BE2C (cell line): ENCODE data around the gene SNX17.
"Not testable (repeated sequence)": the region's sequence is repeated elsewhere in the genome, so short reads cannot be mapped to it uniquely, and the experiment has no call there.

Source experiments
- DNase-seq: peaks from one replicate; pipeline ENCODE4 v3.0.0-alpha.2; 2020
- H3K27me3 ChIP-seq: fragments of 250-450 bp; sonication (Bioruptor Pico); 2 replicates; pipeline ENCODE4 v1.5.1; 2020; ENCODE audit warnings: mild to moderate bottlenecking
- H3K36me3 ChIP-seq: fragments of 250-450 bp; sonication (Bioruptor Pico); 2 replicates; pipeline ENCODE4 v1.5.1; 2020; ENCODE audit warnings: mild to moderate bottlenecking
- H3K4me1 ChIP-seq: fragments of 250-450 bp; sonication (Bioruptor Pico); 2 replicates; pipeline ENCODE4 v1.5.1; 2020
- H3K4me3 ChIP-seq: 2 replicates; pipeline ENCODE4 v1.5.1; 2011; ENCODE audit warnings: low read depth, low read length
- H3K9me3 ChIP-seq: fragments of 250-450 bp; sonication (Bioruptor Pico); 2 replicates; pipeline ENCODE4 v1.5.1; 2020
- CTCF ChIP-seq: IDR thresholded peaks from 2 replicates; pipeline ENCODE4 v1.5.1; 2012; ENCODE audit warnings: mild to moderate bottlenecking, low read depth, low read length

The SNX17 gene

GRCh38 chr2:27324720-27325119, 45.7 kb upstream of the SNX17 start:
- H3K4me1 ChIP-seq = peaks cover 11% of the 10 kb centered on the region
- no peak overlapping the region for H3K4me3 ChIP-seq
- no peak for DNase-seq
- TF ChIP-seq CTCF = no peak
- H3K9me3 ChIP-seq = no peaks in the 10 kb centered on the region
- H3K36me3 ChIP-seq = peaks cover 35% of the 10 kb centered on the region
- no peaks in the 10 kb centered on the region for H3K27me3 ChIP-seq

- Histone ChIP-seq H3K27me3 (no peaks in the 10 kb centered on the region), H3K36me3 (peaks cover 70% of the 10 kb centered on the region), H3K4me1 (no peaks in the 10 kb centered on the region), H3K4me3 (no peak overlapping the region), H3K9me3 (no peaks in the 10 kb centered on the region)
- TF ChIP-seq CTCF = no peak
- no peak for DNase-seq
Measured at GRCh38 chr2:27335311-27335710, 35.1 kb upstream of the SNX17 start.

- H3K4me3 ChIP-seq = no peak overlapping the region
- peaks cover 77% of the 10 kb centered on the region for H3K36me3 ChIP-seq
- no peak for DNase-seq
- H3K4me1 ChIP-seq = no peaks in the 10 kb centered on the region
- no peak for TF ChIP-seq CTCF
- no peaks in the 10 kb centered on the region for H3K9me3 ChIP-seq
- H3K27me3 ChIP-seq = no peaks in the 10 kb centered on the region
Measured at GRCh38 chr2:27336173-27336572, 34.2 kb upstream of the SNX17 start.

GRCh38 chr2:27347641-27348040, 22.8 kb upstream of the SNX17 start:
- H3K9me3 ChIP-seq = no peaks in the 10 kb centered on the region
- H3K27me3 ChIP-seq = no peaks in the 10 kb centered on the region
- no peaks in the 10 kb centered on the region for H3K4me1 ChIP-seq
- TF ChIP-seq CTCF = no peak
- DNase-seq = no peak
- no peak overlapping the region for H3K4me3 ChIP-seq
- peaks cover 22% of the 10 kb centered on the region for H3K36me3 ChIP-seq

- TF ChIP-seq CTCF = no peak
- DNase-seq = no peak
- peaks cover 5% of the 10 kb centered on the region for H3K36me3 ChIP-seq
Measured at GRCh38 chr2:27350106-27350693, 20.2 kb upstream of the SNX17 start.

GRCh38 chr2:27351802-27352598, 18.4 kb upstream of the SNX17 start:
- H3K27me3 ChIP-seq = no peaks in the 10 kb centered on the region
- peaks cover 5% of the 10 kb centered on the region for H3K36me3 ChIP-seq
- no peak for DNase-seq
- no peak overlapping the region for H3K4me3 ChIP-seq
- no peaks in the 10 kb centered on the region for H3K9me3 ChIP-seq
- H3K4me1 ChIP-seq = no peaks in the 10 kb centered on the region
- TF ChIP-seq CTCF = no peak

More at GRCh38 chr2:27350106-27350693, 20.2 kb upstream of the SNX17 start:
- Histone ChIP-seq H3K9me3 (no peaks in the 10 kb centered on the region), H3K4me1 (no peaks in the 10 kb centered on the region), H3K4me3 (no peak overlapping the region), H3K27me3 (no peaks in the 10 kb centered on the region)

- H3K9me3 ChIP-seq, H3K27me3 ChIP-seq, H3K4me1 ChIP-seq, H3K36me3 ChIP-seq, DNase-seq, H3K4me3 ChIP-seq: not testable (repeated sequence)
Measured at GRCh38 chr2:27353386-27353761, 17.0 kb upstream of the SNX17 start.
